ENCODE results near the gene SPAG5. TPM values are rescaled to one million over a fixed set of nuclear protein-coding genes. Genes with fewer than 3 reads are reported as not detected.

The SPAG5 gene
- total and polyA plus RNA-seq, 8 donors = 1.2 to 48.7 (median 8.4) TPM

GRCh38 chr17:28549236-28550132, 49.3 kb downstream of the SPAG5 start:
- Histone ChIP-seq H3K4me1 (peaks cover 10 to 54% (median 45%) of the 10 kb centered on the region in 4 donors), H3K9me3 (no peaks in the 10 kb centered on the region), H3K27ac (no peak overlapping the region), H3K36me3 (peaks cover 14 to 31% (median 27%) of the 10 kb centered on the region in 4 donors), H3K27me3 (no peaks in the 10 kb centered on the region), H3K4me3 (no peak overlapping the region)
- DNase-seq = peak in 1 of 2 donors; percentile 55
- no peak for TF ChIP-seq POLR2AphosphoS5 (IDR thresholded peaks at IDR 0.05)
- no peak for TF ChIP-seq EP300 (IDR thresholded peaks at IDR 0.05)
- no peak for TF ChIP-seq POLR2A (IDR thresholded peaks at IDR 0.05)
- TF ChIP-seq CTCF (IDR thresholded peaks at IDR 0.05) = no peak
- WGBS, 5 donors = 63 to 85% (median 81%) methylated on average over 3 of the region's 3 CpGs
- intact Hi-C loops (cut with DNase I; ENCODE audit: low total_unique reads) = no loop called here

- Histone ChIP-seq H3K4me3 (no peak overlapping the region), H3K27ac (no peak overlapping the region), H3K36me3 (peaks cover 5 to 22% (median 18%) of the 10 kb centered on the region in 4 donors), H3K27me3 (no peaks in the 10 kb centered on the region), H3K4me1 (peaks cover 7 to 51% (median 41%) of the 10 kb centered on the region in 4 donors), H3K9me3 (no peaks in the 10 kb centered on the region)
- TF ChIP-seq EP300 (IDR thresholded peaks at IDR 0.05) = no peak
- TF ChIP-seq POLR2A (IDR thresholded peaks at IDR 0.05) = no peak
- TF ChIP-seq POLR2AphosphoS5 (IDR thresholded peaks at IDR 0.05) = no peak
- no peak for TF ChIP-seq CTCF (IDR thresholded peaks at IDR 0.05)
- DNase-seq = no peak
- intact Hi-C loops (cut with DNase I; ENCODE audit: low total_unique reads) = no loop called here
- 74 to 92% (median 91%) methylated on average over 5 to 6 of the region's 6 CpGs for WGBS, 5 donors
These were observed 50.3 kb downstream of the SPAG5 start for GRCh38 chr17:28548417-28549130.

GRCh38 chr17:28547623-28548416, 51.0 kb downstream of the SPAG5 start:
- Histone ChIP-seq H3K4me3 (no peak overlapping the region), H3K4me1 (peaks cover 6 to 43% (median 36%) of the 10 kb centered on the region in 4 donors), H3K9me3 (no peaks in the 10 kb centered on the region), H3K36me3 (peaks cover 4 to 18% (median 15%) of the 10 kb centered on the region in 4 donors), H3K27me3 (no peaks in the 10 kb centered on the region), H3K27ac (peak overlapping the region in 2 of 5 donors; percentile 47 to 55)
- DNase-seq = peak; percentile 83 to 84
- intact Hi-C loops (cut with DNase I; ENCODE audit: low total_unique reads) = no loop called here
- TF ChIP-seq EP300 (IDR thresholded peaks at IDR 0.05) (no peak), POLR2A (IDR thresholded peaks at IDR 0.05) (no peak), POLR2AphosphoS5 (IDR thresholded peaks at IDR 0.05) (peak in 1 of 3 donors; percentile 21), CTCF (IDR thresholded peaks at IDR 0.05) (peak in 6 of 7 experiments; percentile 15 to 95 (median 84))
- 66 to 87% (median 72%) methylated on average over 21 to 26 of the region's 26 CpGs for WGBS, 5 donors
